HG03575 (cell line): Measurements from ENCODE around the gene COL20A1.

Experiments
- ATAC-seq: cut with Tn5 transposase; IDR thresholded peaks from one replicate; pipeline ENCODE4 v1.9.1; 2021; ENCODE audit not compliant: unreplicated experiment, insufficient number of reproducible peaks, low FRiP score; ENCODE audit errors: extremely low read depth

Gene COL20A1

DNA sequence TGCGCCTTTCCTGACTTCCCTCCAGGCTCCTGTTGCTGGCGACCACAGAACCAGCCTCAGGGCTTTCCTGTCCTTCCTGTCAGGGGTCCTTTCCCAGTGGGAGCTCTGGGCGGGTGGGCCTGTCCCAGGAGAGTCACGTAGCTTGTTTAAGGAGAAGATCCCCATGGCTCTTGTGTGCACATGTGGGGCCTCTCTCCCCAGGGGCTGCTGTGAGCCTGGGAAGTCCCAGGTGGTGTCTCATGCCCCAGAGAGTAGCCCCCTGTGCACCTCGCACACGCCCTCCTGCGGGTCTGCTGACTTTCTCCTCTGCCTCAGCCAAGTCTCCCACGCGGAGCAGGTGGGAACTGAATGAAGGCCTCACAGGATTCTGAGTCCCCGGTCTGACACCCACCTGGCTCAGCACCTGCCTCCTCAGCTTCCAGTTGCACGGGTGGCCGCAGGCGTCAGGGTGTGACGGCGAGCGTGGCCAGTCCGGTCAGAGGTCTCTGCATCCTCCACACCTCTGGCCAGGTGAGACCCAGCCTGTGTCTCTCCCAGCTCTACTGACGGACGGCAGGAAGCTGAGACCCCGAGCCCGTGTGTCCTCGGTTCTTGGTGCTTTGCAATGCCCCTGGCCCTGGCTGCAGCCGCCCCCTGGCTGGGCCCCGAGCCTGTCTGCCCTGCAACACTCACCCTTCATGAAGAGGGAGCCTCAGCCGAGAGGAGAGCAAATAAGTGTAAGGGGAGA lies 33.1 kb upstream of the COL20A1 start:
- no peak for ATAC-seq

DNA sequence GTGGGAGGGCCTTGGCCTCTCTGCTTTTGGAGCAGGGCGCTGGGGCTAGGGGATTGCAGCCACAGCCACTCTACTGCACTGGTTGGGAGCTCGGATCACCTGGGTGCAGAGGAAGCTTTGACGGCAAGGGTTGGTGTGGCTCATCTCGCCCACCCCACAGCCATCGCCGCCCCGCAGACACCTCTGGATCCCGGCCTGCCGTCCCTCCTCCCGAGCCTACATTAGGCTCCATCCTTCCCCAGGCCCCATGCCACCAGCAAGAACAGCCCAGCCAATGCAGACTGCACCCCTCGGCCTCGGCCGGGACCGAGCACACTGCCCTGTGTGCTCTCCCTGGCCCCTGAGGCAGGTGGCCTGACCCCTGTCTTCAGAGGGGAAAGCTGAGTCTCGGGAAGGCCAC lies 32.5 kb upstream of the COL20A1 start:
- no peak for ATAC-seq

DNA sequence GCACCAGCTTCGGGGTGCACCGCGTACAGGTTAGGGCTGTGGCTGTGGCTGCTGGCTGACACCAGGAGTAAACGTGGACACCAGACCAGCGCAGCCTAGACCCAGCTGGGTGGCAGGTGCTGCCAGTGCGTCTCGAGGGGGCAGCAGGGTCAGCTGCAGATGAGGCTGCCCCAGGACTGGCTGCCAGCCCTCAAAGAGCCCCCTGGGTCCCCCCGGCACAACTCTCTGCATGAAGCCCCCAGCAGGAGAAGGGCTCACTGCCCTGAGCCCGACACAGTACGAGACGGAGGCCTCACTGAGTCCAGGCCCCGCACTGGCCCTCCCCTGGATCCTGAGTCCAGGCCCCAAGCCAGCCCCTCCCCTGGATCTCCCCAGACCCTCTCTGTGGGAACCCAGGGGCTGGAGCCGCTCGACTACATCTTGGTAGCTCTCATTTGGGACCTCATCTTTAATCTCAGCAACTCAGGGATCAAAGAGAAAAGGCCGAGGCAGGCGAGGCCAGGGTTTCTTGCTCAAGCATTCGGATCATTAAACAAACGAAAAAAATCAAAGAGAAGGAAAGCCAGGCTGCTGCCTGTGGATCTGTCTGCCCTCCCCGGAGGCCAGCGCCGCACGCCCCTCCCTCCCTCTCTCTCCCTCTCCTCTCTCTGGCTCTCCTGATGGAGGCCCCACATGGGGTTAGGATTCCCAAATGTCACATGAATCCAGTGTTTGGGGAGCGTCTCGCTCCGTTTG lies 31.8 kb upstream of the COL20A1 start:
- ATAC-seq = no peak

DNA sequence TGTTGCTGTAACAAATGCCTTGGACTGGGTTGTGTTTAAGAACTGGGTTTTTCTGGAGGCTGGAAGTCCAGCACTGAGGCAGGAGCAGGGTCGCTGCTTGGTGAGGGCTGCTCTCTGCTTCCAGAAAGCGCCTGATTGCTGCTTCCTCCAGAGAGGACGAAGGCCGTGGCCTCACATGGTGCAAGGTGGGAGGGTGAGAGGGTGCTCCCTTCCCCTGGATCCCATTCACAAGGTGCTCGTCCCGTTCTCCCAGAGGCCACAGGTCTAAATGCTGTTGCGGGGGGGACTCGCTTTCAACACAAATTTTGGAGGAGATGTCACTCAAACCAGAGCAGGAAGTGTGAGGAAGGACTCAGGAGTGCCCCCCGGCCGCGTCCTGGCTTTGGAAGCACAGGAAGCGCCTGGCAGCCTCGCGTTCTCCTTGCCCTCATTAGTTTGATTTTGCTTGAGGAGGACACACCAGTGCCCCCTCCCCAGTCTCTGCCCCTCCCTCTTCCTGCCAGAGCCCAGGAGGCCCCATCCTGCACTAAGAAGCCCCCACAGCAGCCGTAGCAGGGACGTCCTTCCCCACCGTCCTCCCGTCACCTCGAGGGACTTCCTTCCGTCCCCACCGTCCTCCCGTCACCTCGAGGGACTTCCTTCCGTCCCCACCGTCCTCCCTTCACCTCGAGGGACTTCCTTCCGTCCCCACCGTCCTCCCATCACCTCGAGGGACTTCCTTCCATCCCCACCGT lies 31.0 kb upstream of the COL20A1 start:
- no peak for ATAC-seq

DNA sequence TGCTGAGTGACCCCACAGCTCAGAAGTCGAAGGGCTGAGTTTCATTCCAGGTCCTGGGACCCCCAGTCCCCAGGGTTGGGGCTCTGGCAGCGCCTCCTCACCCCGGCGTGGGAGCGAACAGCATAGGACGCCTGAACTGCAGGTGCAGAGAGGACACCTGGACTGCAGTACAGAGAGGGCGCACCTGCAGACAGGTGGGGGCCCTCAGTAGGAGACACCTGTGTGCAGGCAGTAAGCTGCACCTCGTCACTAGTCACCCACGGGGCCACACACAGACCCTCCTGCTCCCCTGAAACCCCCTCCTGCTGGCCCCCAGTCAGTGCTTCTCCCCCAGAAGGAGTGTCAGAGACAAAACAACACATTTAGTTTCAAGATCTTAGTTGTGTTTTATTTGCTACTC lies 30.1 kb upstream of the COL20A1 start:
- ATAC-seq = no peak

- no peak for ATAC-seq
These were observed 29.0 kb upstream of the COL20A1 start for GRCh38 chr20:63264000-63264399.

GRCh38 chr20:63264519-63264918 lies 28.5 kb upstream of the COL20A1 start:
- no peak for ATAC-seq

DNA sequence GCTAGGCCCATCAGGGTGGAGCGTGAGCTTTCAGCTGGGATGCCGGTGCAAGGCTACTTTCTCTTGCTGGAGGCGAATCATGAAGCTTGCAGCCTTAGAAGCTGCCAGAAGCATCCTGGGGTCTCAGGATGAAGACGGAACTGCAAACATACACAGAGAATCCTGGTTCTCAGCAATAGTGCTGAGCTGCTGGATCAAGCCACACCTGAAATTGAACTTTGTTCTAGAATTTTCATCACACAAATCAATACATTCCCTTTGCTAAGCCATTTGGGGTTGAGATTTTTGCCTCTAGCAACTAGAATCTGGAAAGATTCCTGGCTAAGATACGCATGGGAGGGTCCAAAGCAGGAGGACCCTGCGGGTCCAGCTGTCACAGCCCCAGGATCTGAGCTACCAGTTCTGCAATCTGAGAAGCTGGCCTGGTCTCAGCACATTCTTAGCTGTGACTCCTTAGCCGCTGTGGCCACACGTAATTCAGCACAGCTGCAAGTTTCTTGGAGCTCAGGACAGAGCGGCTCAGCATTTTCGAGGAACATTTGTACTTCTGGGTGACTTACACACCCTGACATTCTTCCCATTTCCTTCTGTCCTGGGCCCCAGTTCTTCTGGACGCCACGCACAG lies 27.0 kb upstream of the COL20A1 start:
- no peak for ATAC-seq

- ATAC-seq = no peak
These were observed 25.3 kb upstream of the COL20A1 start for GRCh38 chr20:63267691-63268090.

DNA sequence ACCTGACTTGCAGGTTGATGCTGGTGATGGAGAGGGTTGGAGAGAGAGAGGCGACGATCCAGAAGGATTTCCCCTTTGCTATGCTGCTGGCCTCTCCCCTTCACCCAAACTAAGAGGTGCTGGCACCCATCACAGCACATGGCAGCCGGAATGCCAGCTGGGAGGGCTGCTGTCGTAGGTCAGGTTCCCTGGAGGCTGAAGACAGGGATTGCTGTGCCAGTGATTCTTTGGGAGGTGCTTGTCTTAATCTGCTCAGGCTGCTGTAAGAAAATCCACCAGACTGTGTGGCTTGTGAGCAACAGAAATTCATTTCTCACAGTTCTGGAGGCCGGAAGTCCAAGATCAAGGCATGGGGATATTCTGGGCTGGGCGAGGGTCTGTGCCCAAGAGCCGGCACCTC lies 24.7 kb upstream of the COL20A1 start:
- ATAC-seq = no peak

GRCh38 chr20:63268671-63269439 lies 24.1 kb upstream of the COL20A1 start:
- ATAC-seq = no peak

- ATAC-seq = no peak
These were observed 23.3 kb upstream of the COL20A1 start for GRCh38 chr20:63269724-63270123.

- no peak for ATAC-seq
These were observed 22.2 kb upstream of the COL20A1 start for GRCh38 chr20:63270606-63271325.

GRCh38 chr20:63272105-63273058 lies 20.6 kb upstream of the COL20A1 start, which contains the start of gene ARFGAP1:
TSS of gene ARFGAP1 (plus strand) at chr20:63272813. CDS start at chr20:63275581, 2,768 bp downstream.
- ATAC-seq = peak; percentile 50

DNA sequence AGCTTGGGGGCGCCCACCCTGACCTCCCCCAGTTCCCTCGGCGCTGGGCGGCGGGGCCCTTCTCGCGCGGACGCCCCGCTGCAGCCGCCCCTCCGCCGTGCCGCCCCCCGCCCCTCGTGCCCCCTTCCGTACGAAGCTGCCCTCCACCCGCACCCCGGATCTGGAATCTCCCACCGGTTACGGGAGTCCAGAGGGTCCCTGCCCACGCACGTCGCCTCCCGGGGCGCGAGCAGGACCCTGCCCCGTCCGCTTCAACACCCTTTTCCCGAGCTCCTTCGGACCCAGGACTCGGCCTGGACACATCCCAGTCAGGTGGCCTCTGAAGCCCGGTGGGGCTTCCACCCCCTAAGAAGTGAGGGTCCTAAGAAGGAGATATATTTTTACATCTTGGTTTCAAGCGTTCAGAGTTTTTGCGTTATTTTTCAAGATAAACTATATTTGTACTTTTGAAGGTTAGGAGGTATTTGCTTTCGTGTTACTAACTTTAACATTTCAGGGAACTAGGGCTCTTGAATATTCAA lies 19.9 kb upstream of the COL20A1 start:
- no peak for ATAC-seq

- no peak for ATAC-seq
These were observed 19.2 kb upstream of the COL20A1 start for GRCh38 chr20:63273635-63274380.
